HG02852 (cell line): ENCODE results near the gene DUSP11.
"Not testable (repeated sequence)": the region's sequence is repeated elsewhere in the genome, so short reads cannot be mapped to it uniquely, and the experiment has no call there.

ENCODE experiments used
- ATAC-seq: cut with Tn5 transposase; IDR thresholded peaks from one replicate; pipeline ENCODE4 v1.9.1; 2021; ENCODE audit warnings: mild to moderate bottlenecking, moderate library complexity; ENCODE audit not compliant: unreplicated experiment

The DUSP11 gene

GRCh38 chr2:73718851-73719621 is 60.9 kb downstream of the DUSP11 start:
- ATAC-seq: no peak

- no peak for ATAC-seq
Observed at GRCh38 chr2:73718421-73718820, 61.5 kb downstream of the DUSP11 start.

- ATAC-seq: not testable (repeated sequence)
Observed at GRCh38 chr2:73717695-73718094, 62.2 kb downstream of the DUSP11 start.

- no peak for ATAC-seq
Observed at GRCh38 chr2:73717251-73717606, 62.7 kb downstream of the DUSP11 start.

GRCh38 chr2:73716543-73717250 is 63.2 kb downstream of the DUSP11 start:
- ATAC-seq: no peak

- no peak for ATAC-seq
Observed at GRCh38 chr2:73714091-73714490, 65.8 kb downstream of the DUSP11 start.
